Endothelial cell of umbilical vein (primary cell): Measurements from ENCODE around the gene NMNAT1. TPM values are rescaled to one million over a fixed set of nuclear protein-coding genes. Genes with fewer than 3 reads are reported as not detected.

ENCODE experiments used
- BruUV-seq: library from RNA; stranded (reverse); fragments of 400-500 nt; replicated peaks from 2 replicates; lab custom pipeline; 2021; lab: Mats Ljungman, UMichigan
- CTCF ChIA-PET: fragments of 300-600, 350-600 bp; sonication (Branson Sonifier 250); formaldehyde crosslinking; loops from one replicate; lab custom pipeline; 2021; ENCODE audit warnings: antibody characterized with exemption, inconsistent platforms; lab: Charles Lee
- POLR2A ChIA-PET: fragments of 300-600, 350-600 bp; sonication (Branson Sonifier 250); formaldehyde crosslinking; loops from one replicate; lab custom pipeline; 2021; ENCODE audit warnings: antibody characterized with exemption, inconsistent platforms; lab: Charles Lee
- DNase-seq: peaks from one replicate; pipeline ENCODE4 v3.0.0-alpha.2; 2011; ENCODE audit warnings: low read depth, low spot score
- FAIRE-seq: peaks from 2 replicates; lab custom pipeline; 2011; peaks lifted over from hg19 to GRCh38; lab: Jason Lieb, UNC
- H2AFZ ChIP-seq: 2 replicates; pipeline ENCODE4 v1.6.0; 2012; ENCODE audit warnings: low read depth, low read length, control low read depth, inconsistent platforms
- H3K27ac ChIP-seq: 2 replicates; pipeline ENCODE4 v1.5.1; 2011; ENCODE audit warnings: low read depth, mild to moderate bottlenecking, control low read depth, low read length, moderate library complexity; ENCODE audit not compliant: insufficient read depth
- H3K27me3 ChIP-seq, 2 experiments: 2 replicates each; pipeline versions ENCODE4 v1.6.0 to v1.6.1; 2011; ENCODE audit warnings: low read length in 2 of 2, mixed read lengths in 1 of 2; ENCODE audit not compliant: control insufficient read depth in 2 of 2, insufficient read depth in 2 of 2
- H3K36me3 ChIP-seq, 2 experiments: 2 replicates in 1 of 2; 3 replicates in 1 of 2; pipeline ENCODE4 v1.5.1; 2011; ENCODE audit warnings: low read length in 2 of 2, mild to moderate bottlenecking in 1 of 2, moderate library complexity in 1 of 2; ENCODE audit not compliant: control insufficient read depth in 2 of 2, insufficient read depth in 2 of 2; ENCODE audit errors: extremely low read depth in 1 of 2
- H3K4me1 ChIP-seq: 3 replicates; pipeline ENCODE4 v1.5.1; 2011; ENCODE audit warnings: mild to moderate bottlenecking, low read length; ENCODE audit not compliant: control insufficient read depth, insufficient read depth; ENCODE audit errors: extremely low read depth
- H3K4me2 ChIP-seq: 2 replicates; pipeline ENCODE4 v1.6.1; 2011; ENCODE audit warnings: low read length, control low read depth, mixed read lengths; ENCODE audit not compliant: insufficient read depth
- H3K4me3 ChIP-seq, 3 experiments: fragments of 200-600 bp in 1 of 3; sonication (generic), shearing (Covaris generic) in 1 of 3; replicated peaks in 1 of 3; 2 replicates each; pipeline ENCODE4 v1.5.1; 2011 to 2016; ENCODE audit warnings: control low read depth in 3 of 3, low read length in 3 of 3, mild to moderate bottlenecking in 2 of 3, inconsistent platforms in 1 of 3, low read depth in 1 of 3, moderate library complexity in 1 of 3; ENCODE audit not compliant: insufficient read depth in 1 of 3
- H3K79me2 ChIP-seq: 2 replicates; pipeline ENCODE4 v1.6.0; 2012; ENCODE audit warnings: low read length, inconsistent platforms; ENCODE audit not compliant: control insufficient read depth, insufficient read depth
- H3K9ac ChIP-seq: replicated peaks from 2 replicates; pipeline ENCODE3; 2011; ENCODE audit warnings: low read length, control low read depth; ENCODE audit not compliant: insufficient read depth; ENCODE audit errors: extremely low read depth
- H3K9me1 ChIP-seq: replicated peaks from 3 replicates; pipeline ENCODE4 v1.6.0; 2011; ENCODE audit warnings: mild to moderate bottlenecking, low read length; ENCODE audit not compliant: control insufficient read depth, insufficient read depth; ENCODE audit errors: extremely low read depth
- H3K9me3 ChIP-seq: replicated peaks from 2 replicates; pipeline ENCODE4 v1.5.1; 2012; ENCODE audit warnings: low read length, inconsistent platforms; ENCODE audit not compliant: control insufficient read depth, insufficient read depth
- H4K20me1 ChIP-seq: replicated peaks from 2 replicates; pipeline ENCODE3; 2011; ENCODE audit warnings: mild to moderate bottlenecking, low read length; ENCODE audit not compliant: control insufficient read depth, insufficient read depth; ENCODE audit errors: extremely low read depth
- CTCF ChIP-seq, 2 donors: IDR thresholded peaks; 1 replicate in 1 of 2; 2 replicates in 1 of 2; pipeline ENCODE4 v1.5.1; 2011; ENCODE audit warnings: low read length in 2 of 2, mild to moderate bottlenecking in 2 of 2, moderate library complexity in 2 of 2, control low read depth in 1 of 2, inconsistent platforms in 1 of 2, low read depth in 1 of 2; ENCODE audit not compliant: insufficient read depth in 1 of 2; ENCODE audit errors: extremely low read depth in 1 of 2
- EZH2 ChIP-seq: IDR thresholded peaks from 2 replicates; pipeline ENCODE4 v1.6.1; 2012; ENCODE audit warnings: borderline replicate concordance, low read depth, mild to moderate bottlenecking, moderate library complexity, low read length, inconsistent platforms; ENCODE audit not compliant: severe bottlenecking
- FOS ChIP-seq: IDR thresholded peaks from 2 replicates; pipeline ENCODE4 v1.6.1; 2011; ENCODE audit warnings: mild to moderate bottlenecking, low read length, moderate library complexity, borderline replicate concordance; ENCODE audit not compliant: insufficient read depth
- GATA2 ChIP-seq: IDR thresholded peaks from 2 replicates; pipeline ENCODE4 v1.7.0; 2011; ENCODE audit warnings: low read depth, mild to moderate bottlenecking, moderate library complexity, mixed read lengths, low read length; ENCODE audit not compliant: insufficient read length, insufficient read depth
- JUN ChIP-seq: IDR thresholded peaks from 2 replicates; pipeline ENCODE4 v1.6.1; 2011; ENCODE audit warnings: borderline replicate concordance, low read depth; ENCODE audit not compliant: insufficient read length, insufficient read depth
- MAX ChIP-seq: IDR thresholded peaks from 2 replicates; pipeline ENCODE4 v1.6.1; 2011; ENCODE audit not compliant: insufficient read depth, insufficient read length
- MYC ChIP-seq: IDR thresholded peaks from one replicate; pipeline ENCODE4 v1.6.1; 2011; ENCODE audit warnings: mild to moderate bottlenecking, low read depth, low read length
- POLR2A ChIP-seq: IDR thresholded peaks from 2 replicates; pipeline ENCODE4 v1.6.1; 2012; ENCODE audit warnings: low read depth, mild to moderate bottlenecking, control low read depth, low read length
- POLR2AphosphoS5 ChIP-seq: IDR thresholded peaks from 2 replicates; pipeline ENCODE4 v1.6.1; 2012; ENCODE audit warnings: low read depth, mild to moderate bottlenecking, control low read depth, low read length, moderate library complexity; ENCODE audit not compliant: insufficient read depth
- dilution Hi-C: fragments of 300-500 bp; cut with MboI; formaldehyde crosslinking; loops from one replicate; pipeline ENCODE4 v1.15.0; 2019; ENCODE audit warnings: low sequenced_read_pairs; ENCODE audit not compliant: extremely low pct_ligation_motif_present
- intact Hi-C: fragments of 100-400 bp; cut with micrococcal nuclease; formaldehyde crosslinking; loops from one replicate; pipeline ENCODE4 v1.10.0; 2022
- polyA plus RNA-seq, 4 experiments: library from polyadenylated mRNA; depleted of rRNA in 3 of 4; stranded (reverse) in 3 of 4; unstranded in 1 of 4; fragments of >200 nt; gene quantifications; 2 replicates each; pipeline versions ENCODE4 v1.2.1 to v1.2.3, GENCODE V29; 2011 to 2012; ENCODE audit warnings: missing spikeins in 1 of 4
- total RNA-seq: library from RNA; stranded (reverse); gene quantifications from 2 replicates; pipeline ENCODE4 v1.2.3, GENCODE V29; 2021

Gene NMNAT1
- total and polyA plus RNA-seq, 2 donors (not counting 3 experiments of a cell fraction or from before 2014, with no cell fraction given) = 4.8 to 9.8 TPM

GRCh38 chr1:9917901-9918300 lies 25.4 kb upstream of the NMNAT1 start:
- CTCF ChIA-PET = interaction anchor here (1.0 kb wide), 1 partner anchor 24 kb away, joined by 3 read pairs; no protein-coding TSS in a partner anchor
- no peak for TF ChIP-seq MYC
- no peak for TF ChIP-seq EZH2
- no peak for TF ChIP-seq JUN
- TF ChIP-seq CTCF (IDR thresholded peaks at IDR 0.05; ENCODE audit: extremely low read depth in 1 of 2, insufficient read depth in 1 of 2, low read depth in 1 of 2, low read length in 2 of 2) = no peak
- no peak for TF ChIP-seq GATA2
- TF ChIP-seq MAX = no peak
- no peak for TF ChIP-seq POLR2AphosphoS5
- no peak for TF ChIP-seq FOS
- no peak for TF ChIP-seq POLR2A
- FAIRE-seq = no peak

More at GRCh38 chr1:9917901-9918300, 25.4 kb upstream of the NMNAT1 start:
- Histone ChIP-seq H3K79me2 (no peaks in the 10 kb centered on the region), H3K36me3 (no peaks in the 10 kb centered on the region), H3K9me3 (no peaks in the 10 kb centered on the region), H2AFZ (no peak overlapping the region), H3K4me1 (no peaks in the 10 kb centered on the region), H3K9me1 (no peaks in the 10 kb centered on the region), H3K4me3 (no peak overlapping the region), H3K27ac (no peak overlapping the region), H3K4me2 (no peak overlapping the region), H4K20me1 (no peaks in the 10 kb centered on the region), H3K9ac (no peak overlapping the region), H3K27me3 (peaks cover 2 to 9% of the 10 kb centered on the region in 2 experiments)
- POLR2A ChIA-PET = no interaction called here
- intact Hi-C loops = no loop called here
- dilution Hi-C loops = no loop called here
- no TSS peak for BruUV-seq
- no peak for DNase-seq
